SHP77 treated with DMSO at 0.1 percent for 48 hours (cell line): Measurements from ENCODE around the gene PLCL2.

Source experiments
- DNase-seq: peaks from one replicate; lab custom pipeline; 2025; lab: John Stamatoyannopoulos, UW

Gene PLCL2

GRCh38 chr3:16893618-16894200 is 9.0 kb downstream of the PLCL2 start:
- DNase-seq: no peak

- DNase-seq: no peak
Observed at GRCh38 chr3:16896094-16896627, 11.4 kb downstream of the PLCL2 start.

- DNase-seq: no peak
Observed at GRCh38 chr3:16896820-16897219, 12.1 kb downstream of the PLCL2 start.

DNA sequence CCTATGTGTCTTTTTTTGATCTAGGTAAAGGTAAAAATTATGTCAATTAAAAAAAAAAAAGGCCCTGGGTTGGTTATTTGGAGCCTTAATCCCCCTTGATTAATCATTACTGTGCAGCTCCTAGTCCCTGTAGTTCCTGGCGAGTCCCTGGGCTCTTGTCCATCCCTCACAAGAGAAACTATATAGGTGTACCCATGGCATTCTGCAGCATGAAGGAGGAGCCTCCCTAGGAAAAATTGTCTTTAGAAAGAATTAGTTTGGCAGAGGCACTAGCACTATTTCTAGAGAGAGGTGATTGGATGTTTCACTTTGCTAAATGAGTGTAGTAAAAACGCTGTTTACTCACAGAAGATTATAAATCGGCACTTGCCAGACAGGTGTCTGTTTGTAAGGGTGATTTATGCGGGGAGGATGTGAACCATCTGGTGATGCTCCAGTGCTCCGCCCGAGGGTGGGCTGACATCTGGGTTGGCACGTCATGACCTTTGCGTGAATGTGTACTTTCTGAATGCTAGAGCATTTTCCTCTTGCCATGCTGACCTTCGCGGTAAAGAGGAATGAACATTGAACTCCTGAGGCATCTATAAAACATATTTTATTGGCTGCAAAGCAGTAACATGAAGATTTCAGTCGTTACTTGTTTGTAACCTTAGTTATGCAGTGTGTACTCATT is 12.6 kb downstream of the PLCL2 start:
- peak; percentile 55 for DNase-seq

- DNase-seq: no peak
Observed at GRCh38 chr3:16898595-16899395, 14.0 kb downstream of the PLCL2 start.

DNA sequence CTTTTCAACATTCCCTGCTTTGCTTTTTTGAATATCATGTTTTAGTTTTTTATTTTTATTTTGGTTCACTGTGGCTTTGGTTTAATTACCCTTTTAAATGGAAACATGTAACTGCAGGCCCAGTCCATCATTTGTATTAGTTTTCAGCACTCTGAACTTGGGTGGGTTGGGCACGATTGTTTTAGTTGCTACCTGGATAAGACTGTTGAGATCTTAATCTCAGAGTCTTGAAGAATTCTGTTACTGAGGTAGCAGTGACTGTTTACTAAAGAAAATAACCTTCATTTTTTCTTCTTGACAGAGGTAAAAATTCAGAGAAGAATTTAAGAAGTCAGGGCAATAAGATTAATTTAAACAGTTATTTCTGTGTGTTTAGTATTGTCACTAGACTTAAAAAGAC is 15.2 kb downstream of the PLCL2 start:
- no peak for DNase-seq

- no peak for DNase-seq
Observed at GRCh38 chr3:16900779-16901440, 16.2 kb downstream of the PLCL2 start.

GRCh38 chr3:16904423-16905417 is 20.0 kb downstream of the PLCL2 start:
- DNase-seq: no peak

GRCh38 chr3:16905704-16906103 is 20.9 kb downstream of the PLCL2 start:
- no peak for DNase-seq

DNA sequence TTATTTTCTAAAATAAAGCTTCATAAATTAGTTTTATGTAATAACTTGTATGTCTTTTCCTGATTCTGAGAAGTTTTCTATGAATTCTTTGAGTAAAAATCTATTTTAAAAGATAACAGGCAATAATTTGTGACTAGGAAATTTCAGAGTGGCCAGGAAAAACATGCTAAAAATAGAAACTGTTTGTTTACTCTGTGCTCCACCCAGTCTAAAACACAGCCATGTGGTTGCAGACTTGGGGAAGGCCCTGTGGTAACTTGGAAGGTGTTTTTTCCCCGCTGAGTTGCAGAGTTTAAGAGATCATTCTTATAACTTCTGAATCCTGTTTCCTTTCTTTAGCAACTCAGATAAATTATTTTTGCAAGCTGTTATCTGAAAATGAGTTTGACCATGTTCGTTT is 21.9 kb downstream of the PLCL2 start:
- peak; percentile 27 for DNase-seq

GRCh38 chr3:16907243-16907642 is 22.5 kb downstream of the PLCL2 start:
- no peak for DNase-seq

DNA sequence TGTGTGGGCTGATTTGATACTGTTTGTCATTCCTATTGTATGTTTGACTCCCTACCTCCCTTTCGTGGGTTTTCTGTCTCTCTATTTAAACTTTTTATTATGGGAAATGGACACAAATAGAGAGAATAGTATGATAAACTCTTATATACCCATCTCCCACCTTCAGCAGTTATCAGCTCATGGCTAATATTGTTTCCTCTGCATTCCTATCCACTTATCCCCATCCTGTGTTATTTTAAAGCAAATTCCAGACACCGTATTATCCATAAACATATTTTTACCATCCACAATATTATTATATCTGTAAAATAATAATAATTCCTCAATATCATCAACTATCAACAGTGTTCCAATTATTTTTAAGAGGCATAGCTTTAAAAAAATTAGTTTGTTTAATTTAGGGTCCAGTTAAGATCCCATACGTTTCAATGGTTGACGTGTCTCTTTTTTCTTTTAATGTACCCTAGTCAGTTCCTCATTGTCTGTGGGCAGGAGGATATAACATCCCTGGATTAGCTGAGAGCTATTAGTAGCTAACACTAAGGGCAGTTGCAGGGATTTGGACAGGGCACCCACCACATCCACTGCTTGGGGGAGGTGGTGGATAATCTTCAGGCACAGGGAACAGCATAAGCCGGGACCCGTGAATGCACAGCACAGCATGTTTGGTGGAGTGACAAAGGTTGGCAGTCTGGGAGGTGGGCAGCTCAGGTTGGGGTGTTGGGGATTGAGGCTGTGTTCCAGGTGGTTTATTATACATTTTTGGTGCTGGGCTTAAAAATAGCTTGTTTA is 23.5 kb downstream of the PLCL2 start:
- DNase-seq: no peak

DNA sequence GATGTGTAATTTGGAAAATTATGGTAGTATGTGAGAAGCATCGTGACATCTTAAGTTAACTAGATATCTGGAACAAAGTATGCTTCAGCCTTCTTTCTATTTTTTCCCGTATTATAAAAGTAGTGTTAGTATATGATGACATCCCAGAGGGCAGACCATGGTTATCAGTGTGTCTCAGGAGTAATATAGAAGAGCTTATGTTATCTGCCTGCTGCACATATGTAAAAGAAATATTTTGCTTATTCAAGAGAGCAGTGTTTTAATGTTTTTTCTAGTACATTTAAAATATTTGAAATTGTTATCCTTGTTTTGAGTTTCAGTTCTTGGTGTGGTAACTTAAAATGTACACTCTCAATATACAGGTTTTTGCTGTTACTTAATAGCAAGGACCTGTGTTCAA is 24.1 kb downstream of the PLCL2 start:
- no peak for DNase-seq

DNA sequence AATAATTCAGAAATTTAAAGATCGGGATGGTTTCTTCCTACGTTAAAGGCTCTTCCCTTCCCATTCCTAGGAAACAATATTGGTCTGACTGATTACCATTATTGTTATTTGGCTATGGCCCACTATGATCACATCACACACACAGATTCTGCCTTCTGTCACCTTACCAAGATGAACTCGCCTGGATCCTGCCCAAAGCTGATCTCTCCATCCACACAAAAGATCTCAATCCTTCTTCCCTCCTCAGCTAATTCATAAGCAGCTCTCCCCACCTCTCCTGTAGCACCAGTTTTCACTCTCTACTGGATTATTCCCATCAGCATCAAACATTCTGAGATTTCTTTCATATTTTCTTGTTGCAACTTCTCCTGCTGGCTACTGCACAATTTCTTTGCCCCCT is 25.0 kb downstream of the PLCL2 start:
- DNase-seq: no peak

- DNase-seq: no peak
Observed at GRCh38 chr3:16910207-16910606, 25.5 kb downstream of the PLCL2 start.

GRCh38 chr3:16911916-16912315 is 27.2 kb downstream of the PLCL2 start:
- DNase-seq: no peak

DNA sequence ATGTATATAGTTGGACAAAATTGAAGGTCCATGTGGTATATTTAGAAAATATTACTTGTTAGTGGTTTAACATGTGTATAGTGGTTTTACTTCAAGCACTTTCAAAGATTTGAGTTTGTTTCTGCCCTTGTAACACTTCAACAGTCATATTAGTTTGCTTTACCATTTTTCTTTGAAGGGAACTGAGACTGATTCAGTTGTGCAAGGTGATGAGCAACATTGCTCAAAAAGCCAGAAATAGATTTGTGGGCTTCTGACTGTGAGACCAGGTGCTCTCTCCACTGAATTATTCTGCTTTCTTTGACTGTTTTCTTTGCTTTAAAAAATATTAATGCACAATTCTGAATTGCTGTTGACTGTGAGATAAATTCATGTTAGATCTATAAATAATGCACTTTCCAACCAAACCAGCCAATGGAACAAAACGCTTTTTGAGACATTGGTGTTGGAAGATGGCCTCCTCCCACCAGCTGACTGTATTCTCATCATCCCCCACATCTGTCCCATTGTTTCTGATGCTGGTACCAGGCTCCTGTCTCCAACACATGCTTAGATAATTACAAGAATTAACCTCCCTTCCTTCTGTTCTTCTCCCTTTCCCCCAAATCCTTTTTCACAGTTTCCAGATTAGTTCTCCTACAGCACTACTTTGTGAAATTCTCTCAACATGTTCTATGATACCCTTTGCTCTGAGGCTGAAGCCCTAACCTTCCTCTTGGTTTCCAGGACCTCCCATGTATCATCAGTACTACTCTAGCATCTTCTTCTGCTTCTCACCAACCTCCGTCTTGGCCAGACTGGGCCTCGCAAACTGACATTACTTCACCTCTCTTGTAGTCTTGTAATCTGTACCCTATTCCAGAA is 27.9 kb downstream of the PLCL2 start:
- no peak for DNase-seq

- DNase-seq: no peak
Observed at GRCh38 chr3:16913264-16913580, 28.5 kb downstream of the PLCL2 start.

GRCh38 chr3:16916840-16917239 is 32.1 kb downstream of the PLCL2 start:
- no peak for DNase-seq
